GM23248 (cell line): Measurements from ENCODE around the gene SSH3.

ENCODE experiments used
- EZH2 ChIP-seq: fragments of 200-600 bp; sonication (generic); IDR thresholded peaks from 2 replicates; pipeline ENCODE4 v1.6.1; 2018; ENCODE audit warnings: antibody characterized with exemption, mild to moderate bottlenecking; ENCODE audit not compliant: insufficient read depth, poor library complexity, severe bottlenecking
- EZH2phosphoT487 ChIP-seq: fragments of 200-600 bp; sonication (generic); IDR thresholded peaks from 2 replicates; pipeline ENCODE4 v1.6.1; 2018; ENCODE audit warnings: antibody characterized with exemption, moderate library complexity, mild to moderate bottlenecking, low read depth; ENCODE audit not compliant: insufficient read depth

GRCh38 chr11:67269401-67270255 is 33.7 kb upstream of the SSH3 start:
- TF ChIP-seq EZH2 (no peak), EZH2phosphoT487 (no peak)
